Measurements from ENCODE around the gene KRTAP10-10.

DNA sequence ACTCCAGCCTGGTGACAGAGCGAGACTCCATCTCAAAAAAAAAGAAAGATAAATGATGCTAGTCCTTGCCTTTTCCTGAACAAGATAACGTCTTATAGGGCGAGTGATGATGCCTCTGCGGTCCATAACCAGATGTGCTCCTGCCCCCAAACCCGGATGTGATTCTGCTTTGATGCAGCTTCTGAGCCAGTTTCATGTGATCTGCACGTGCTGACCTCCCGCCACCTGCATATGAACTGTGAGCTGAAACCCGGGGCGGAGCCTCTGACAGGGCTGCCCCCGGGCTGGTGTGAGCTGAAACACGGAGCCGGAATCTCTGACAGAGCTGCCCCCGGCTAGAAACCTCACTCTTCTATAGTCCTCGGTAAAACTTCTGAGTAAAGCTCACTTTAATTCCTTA, 16.0 kb downstream of the KRTAP10-10 start:
- no peak for TF ChIP-seq POLR2AphosphoS5 (IDR thresholded peaks at IDR 0.05)
- TF ChIP-seq, protein P1, sequence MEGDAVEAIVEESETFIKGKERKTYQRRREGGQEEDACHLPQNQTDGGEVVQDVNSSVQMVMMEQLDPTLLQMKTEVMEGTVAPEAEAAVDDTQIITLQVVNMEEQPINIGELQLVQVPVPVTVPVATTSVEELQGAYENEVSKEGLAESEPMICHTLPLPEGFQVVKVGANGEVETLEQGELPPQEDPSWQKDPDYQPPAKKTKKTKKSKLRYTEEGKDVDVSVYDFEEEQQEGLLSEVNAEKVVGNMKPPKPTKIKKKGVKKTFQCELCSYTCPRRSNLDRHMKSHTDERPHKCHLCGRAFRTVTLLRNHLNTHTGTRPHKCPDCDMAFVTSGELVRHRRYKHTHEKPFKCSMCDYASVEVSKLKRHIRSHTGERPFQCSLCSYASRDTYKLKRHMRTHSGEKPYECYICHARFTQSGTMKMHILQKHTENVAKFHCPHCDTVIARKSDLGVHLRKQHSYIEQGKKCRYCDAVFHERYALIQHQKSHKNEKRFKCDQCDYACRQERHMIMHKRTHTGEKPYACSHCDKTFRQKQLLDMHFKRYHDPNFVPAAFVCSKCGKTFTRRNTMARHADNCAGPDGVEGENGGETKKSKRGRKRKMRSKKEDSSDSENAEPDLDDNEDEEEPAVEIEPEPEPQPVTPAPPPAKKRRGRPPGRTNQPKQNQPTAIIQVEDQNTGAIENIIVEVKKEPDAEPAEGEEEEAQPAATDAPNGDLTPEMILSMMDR (IDR thresholded peaks at IDR 0.05 in 8 of 11, conservative IDR thresholded peaks at IDR 0.05 in 3 of 11): no peak
- no peak for TF ChIP-seq POLR2A (IDR thresholded peaks at IDR 0.05)
